ENCODE results near the gene LRMDA. TPM values are rescaled to one million over a fixed set of nuclear protein-coding genes. Genes with fewer than 3 reads are reported as not detected.

The LRMDA gene
- total and polyA plus RNA-seq, 2 of the 4 experiments (the other 2 are of a cell fraction): 0.07 TPM; not detected in 1

DNA sequence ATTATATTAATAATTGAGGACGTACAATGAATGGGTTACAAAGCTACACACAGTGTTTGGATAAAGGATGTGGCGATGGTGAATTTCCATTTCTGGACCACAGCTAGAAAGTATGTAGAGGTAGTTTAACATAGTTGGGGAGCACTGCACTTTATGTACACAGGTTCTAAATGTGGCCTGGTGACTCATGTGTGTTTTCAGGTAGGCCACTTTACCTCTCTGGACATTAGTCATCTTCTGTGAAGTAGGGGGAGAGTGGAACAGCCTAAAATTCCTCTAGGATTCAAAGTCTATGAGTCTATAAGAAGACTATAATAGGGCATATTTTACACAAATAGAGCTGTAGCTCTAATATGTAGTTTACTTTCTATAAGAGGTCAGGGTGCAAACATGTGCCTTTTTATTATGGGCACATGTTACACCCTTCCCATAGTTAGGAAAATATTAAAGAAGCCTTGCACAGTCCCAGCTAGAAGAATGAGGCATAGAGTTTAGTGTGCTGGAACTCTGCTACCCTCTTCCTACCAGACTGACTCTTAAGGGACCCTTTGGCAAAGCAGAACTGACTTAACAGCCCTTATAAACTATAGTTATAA lies 594.9 kb downstream of the LRMDA start:
- Histone ChIP-seq H4K8ac (ENCODE audit: low read depth in 2 of 2, low read length in 2 of 2) (no peak overlapping the region), H3K4ac (ENCODE audit: low read depth, low read length) (no peak overlapping the region), H3K14ac (replicated peaks; ENCODE audit: low read depth, low read length) (no peak overlapping the region), H3K9me1 (ENCODE audit: insufficient read depth, low read length) (no peaks in the 10 kb centered on the region), H2BK15ac (ENCODE audit: low read depth, low read length) (no peak overlapping the region), H3K27me3 (ENCODE audit: control insufficient read depth, insufficient read depth, low read length) (peaks cover 6% of the 10 kb centered on the region; the same call in 1 of the 2 replicates), H2AFZ (replicated peaks; ENCODE audit: low read length, poor library complexity) (no peak overlapping the region), H3K9ac (ENCODE audit: low read depth, low read length) (no peak overlapping the region), H3K4me1 (ENCODE audit: control insufficient read depth, insufficient read depth, low read length) (no peaks in the 10 kb centered on the region), H4K91ac (ENCODE audit: insufficient read depth, low read depth, low read length) (no peak overlapping the region), H3K4me2 (ENCODE audit: low read depth, low read length) (no peak overlapping the region), H2AK5ac (ENCODE audit: low read depth, low read length) (no peak overlapping the region), H4K5ac (ENCODE audit: low read depth, low read length) (no peak overlapping the region), H2BK5ac (ENCODE audit: low read depth, low read length, poor library complexity, severe bottlenecking) (no peak overlapping the region), H3K56ac (ENCODE audit: extremely low read depth, insufficient read depth, low read length) (no peak overlapping the region), H3K4me3 (ENCODE audit: insufficient read depth, low read depth, low read length) (no peak overlapping the region), H3K27ac (ENCODE audit: insufficient read depth, low read length) (no peak overlapping the region), H2BK20ac (ENCODE audit: low read depth, low read length) (no peak overlapping the region), H3K36me3 (ENCODE audit: control insufficient read depth, insufficient read depth, low read length) (no peaks in the 10 kb centered on the region), H3K18ac (ENCODE audit: low read depth, low read length) (no peak overlapping the region), H4K20me1 (ENCODE audit: insufficient read depth, low read length) (no peaks in the 10 kb centered on the region), H3K23ac (ENCODE audit: low read depth, low read length) (no peak overlapping the region), H2AK9ac (replicated peaks; ENCODE audit: low read depth, low read length, poor library complexity) (no peak overlapping the region), H2BK120ac (ENCODE audit: low read depth, low read length) (no peak overlapping the region), H3K9me3 (ENCODE audit: control insufficient read depth, insufficient read depth, low read length) (no peaks in the 10 kb centered on the region), H3K79me1 (ENCODE audit: low read depth in 1 of 2, low read length in 2 of 2) (no peaks in the 10 kb centered on the region)
- intact Hi-C loops (cut with micrococcal nuclease): no loop called here
- ATAC-seq (ENCODE audit: low read depth) (no peak), DNase-seq (no peak)
- in situ Hi-C loops (cut with MboI; ENCODE audit: low sequenced_read_pairs): loop anchor here (25.0 kb wide), 1 partner anchor 614 kb away; the partner anchor contains the start of gene ZNF503
- BruUV-seq (replicated peaks): no TSS peak
- dilution Hi-C loops (cut with HindIII; ENCODE audit: low sequenced_read_pairs, unreplicated experiment): no loop called here
- ChIA-PET POLR2A (ENCODE audit: unreplicated experiment) (no interaction called here), CTCF (interaction anchor here (0.9 to 1.2 kb wide), 2 partner anchors 12 to 278 kb away, joined by 3 read pairs; no protein-coding TSS in a partner anchor)
- TF ChIP-seq BHLHE40 (IDR thresholded peaks at IDR 0.05; ENCODE audit: low read depth, low read length): no peak
- WGBS, 2 experiments (ENCODE audit: extremely low coverage in 2 of 2, insufficient read length in 1 of 2): no CpG with 5 or more reads among the region's 2 CpGs

Measured in IMR-90 (cell line).